Type B pancreatic cell (in vitro differentiated cells): Measurements from ENCODE around the gene GGCT. TPM values are rescaled to one million over a fixed set of nuclear protein-coding genes. Genes with fewer than 3 reads are reported as not detected.
"Not testable (repeated sequence)": the region's sequence is repeated elsewhere in the genome, so short reads cannot be mapped to it uniquely, and the experiment has no call there.

ENCODE experiments used
- DNase-seq: peaks from one replicate; pipeline ENCODE4 v3.0.0; 2021; ENCODE audit warnings: mixed read lengths; ENCODE audit not compliant: unreplicated experiment; ENCODE audit errors: extremely low spot score
- H3K27ac Mint-ChIP-seq: 2 replicates; pipeline ENCODE4 v1.8.0; 2021; ENCODE audit warnings: mild to moderate bottlenecking, mixed read lengths
- H3K27me3 Mint-ChIP-seq: 2 replicates; pipeline ENCODE4 v1.8.0; 2021; ENCODE audit warnings: mixed read lengths
- H3K36me3 Mint-ChIP-seq: 2 replicates; pipeline ENCODE4 v1.8.0; 2021; ENCODE audit warnings: mixed read lengths
- H3K4me1 Mint-ChIP-seq: one replicate; pipeline ENCODE4 v1.8.0; 2021; ENCODE audit warnings: mixed read lengths; ENCODE audit not compliant: unreplicated experiment
- H3K4me3 Mint-ChIP-seq: 2 replicates; pipeline ENCODE4 v1.8.0; 2021; ENCODE audit warnings: mild to moderate bottlenecking, mixed read lengths
- H3K9me3 Mint-ChIP-seq: 2 replicates; pipeline ENCODE4 v1.8.0; 2021; ENCODE audit warnings: mixed read lengths
- CTCF ChIP-seq: fragments of 200-600 bp; sonication (generic); conservative IDR thresholded peaks from 2 replicates; pipeline ENCODE4 v1.5.0; 2021; ENCODE audit warnings: antibody characterized with exemption, mild to moderate bottlenecking
- total RNA-seq: library from RNA; stranded (reverse); gene quantifications from 2 replicates; pipeline ENCODE4 v1.2.1, GENCODE V29; 2021; ENCODE audit warnings: low replicate concordance

GGCT gene
- total RNA-seq, 1 donor from 2014 or later, result 72.6 TPM

- Mint-ChIP-seq H3K4me3 (peak overlapping the region; percentile 18), H3K9me3 (no peaks in the 10 kb centered on the region), H3K36me3 (no peaks in the 10 kb centered on the region), H3K27me3 (no peaks in the 10 kb centered on the region), H3K4me1 (peaks cover 6% of the 10 kb centered on the region), H3K27ac (no peak overlapping the region)
- peak; percentile 86 for TF ChIP-seq CTCF
- no peak for DNase-seq
Measured at GRCh38 chr7:30510124-30511075, 5.8 kb upstream of the GGCT start.

- peak overlapping the region; percentile 88 for H3K27ac Mint-ChIP-seq
- not testable (repeated sequence) for H3K27me3 Mint-ChIP-seq, DNase-seq, H3K9me3 Mint-ChIP-seq, H3K36me3 Mint-ChIP-seq
- H3K4me1 Mint-ChIP-seq, result peaks cover 12% of the 10 kb centered on the region
- H3K4me3 Mint-ChIP-seq, result peak overlapping the region; percentile 72
Measured at GRCh38 chr7:30509171-30509857, 4.7 kb upstream of the GGCT start.

GRCh38 chr7:30507346-30507900, 2.8 kb upstream of the GGCT start:
- not testable (repeated sequence) for H3K9me3 Mint-ChIP-seq, H3K27me3 Mint-ChIP-seq, H3K4me3 Mint-ChIP-seq, H3K36me3 Mint-ChIP-seq, H3K27ac Mint-ChIP-seq, DNase-seq
- H3K4me1 Mint-ChIP-seq, result peaks cover 28% of the 10 kb centered on the region

- peak overlapping the region; percentile 95 for H3K27ac Mint-ChIP-seq
- H3K9me3 Mint-ChIP-seq, result peaks cover 4% of the 10 kb centered on the region
- H3K36me3 Mint-ChIP-seq, result peaks cover 25% of the 10 kb centered on the region
- H3K4me3 Mint-ChIP-seq, result peak overlapping the region; percentile 90
- no peak for TF ChIP-seq CTCF
- H3K27me3 Mint-ChIP-seq, result no peaks in the 10 kb centered on the region
- H3K4me1 Mint-ChIP-seq, result peaks cover 29% of the 10 kb centered on the region
- DNase-seq, result no peak
Measured at GRCh38 chr7:30505174-30505697, 607 bp upstream of the GGCT start.

- Mint-ChIP-seq H3K4me3 (peak overlapping the region; percentile 90), H3K27me3 (no peaks in the 10 kb centered on the region), H3K27ac (peak overlapping the region; percentile 95), H3K9me3 (peaks cover 4% of the 10 kb centered on the region), H3K36me3 (peaks cover 36% of the 10 kb centered on the region), H3K4me1 (peaks cover 31% of the 10 kb centered on the region)
- TF ChIP-seq CTCF, result no peak
- DNase-seq, result no peak
Measured at GRCh38 chr7:30503274-30504212, 1.1 kb downstream of the GGCT start.
